GM12892 (cell line): ENCODE data around the gene MYO7B.

Experiments
- DNase-seq: peaks from one replicate; pipeline ENCODE4 v3.0.0; 2011; ENCODE audit not compliant: insufficient read length
- FAIRE-seq: peaks from 2 replicates; lab custom pipeline; 2011; peaks lifted over from hg19 to GRCh38; lab: Jason Lieb, UNC
- POLR2A ChIP-seq: IDR thresholded peaks from 2 replicates; pipeline ENCODE4 v1.6.1; 2011; ENCODE audit warnings: low read depth, low read length, control low read depth
- POLR2AphosphoS5 ChIP-seq: IDR thresholded peaks from 2 replicates; pipeline ENCODE4 v1.6.1; 2011; ENCODE audit warnings: low read depth, low read length, control low read depth
- TAF1 ChIP-seq: IDR thresholded peaks from 2 replicates; pipeline ENCODE4 v1.6.1; 2011; ENCODE audit warnings: low read depth, mild to moderate bottlenecking, control low read depth, low read length, borderline replicate concordance

The MYO7B gene

DNA sequence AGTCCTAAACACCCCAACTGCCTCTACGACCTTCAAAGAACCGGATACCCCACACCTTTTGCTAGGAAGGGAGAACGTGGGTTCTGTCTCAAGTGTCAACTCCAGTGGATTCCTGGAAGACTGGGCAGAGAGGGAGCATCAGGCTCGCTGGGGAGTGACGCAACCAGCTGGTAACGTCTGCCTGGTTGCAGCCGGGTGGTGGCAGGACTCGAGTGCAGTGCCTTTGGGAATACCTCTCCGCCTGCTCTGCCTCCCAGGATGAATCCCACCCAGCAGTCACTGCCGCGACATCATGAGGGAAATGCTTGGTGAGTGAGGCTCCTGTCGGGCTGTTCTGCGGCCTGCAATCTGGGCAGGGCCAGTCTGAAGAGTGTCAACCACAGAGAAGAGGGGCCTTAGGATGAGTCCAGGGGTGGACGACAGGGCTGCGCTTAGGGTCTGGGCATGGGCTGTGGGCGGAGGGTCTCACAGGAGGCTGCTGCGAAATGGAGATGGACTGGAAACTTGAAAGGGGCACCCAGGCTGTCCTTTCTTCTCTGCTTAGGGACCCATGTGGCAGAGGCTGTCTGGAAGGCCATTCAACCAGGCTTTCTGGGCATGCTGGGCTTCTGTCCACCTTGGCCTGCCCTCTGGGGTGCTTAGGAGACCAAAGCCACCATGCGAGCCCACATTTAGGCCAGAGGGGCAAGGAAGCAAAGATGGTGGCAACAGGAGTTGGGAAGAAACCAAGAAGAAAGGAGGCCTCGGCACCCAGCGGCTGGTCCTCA is 123.3 kb downstream of the MYO7B start:
- TF ChIP-seq POLR2AphosphoS5: no peak
- no peak for TF ChIP-seq TAF1
- no peak for TF ChIP-seq POLR2A
- DNase-seq: no peak
- no peak for FAIRE-seq

DNA sequence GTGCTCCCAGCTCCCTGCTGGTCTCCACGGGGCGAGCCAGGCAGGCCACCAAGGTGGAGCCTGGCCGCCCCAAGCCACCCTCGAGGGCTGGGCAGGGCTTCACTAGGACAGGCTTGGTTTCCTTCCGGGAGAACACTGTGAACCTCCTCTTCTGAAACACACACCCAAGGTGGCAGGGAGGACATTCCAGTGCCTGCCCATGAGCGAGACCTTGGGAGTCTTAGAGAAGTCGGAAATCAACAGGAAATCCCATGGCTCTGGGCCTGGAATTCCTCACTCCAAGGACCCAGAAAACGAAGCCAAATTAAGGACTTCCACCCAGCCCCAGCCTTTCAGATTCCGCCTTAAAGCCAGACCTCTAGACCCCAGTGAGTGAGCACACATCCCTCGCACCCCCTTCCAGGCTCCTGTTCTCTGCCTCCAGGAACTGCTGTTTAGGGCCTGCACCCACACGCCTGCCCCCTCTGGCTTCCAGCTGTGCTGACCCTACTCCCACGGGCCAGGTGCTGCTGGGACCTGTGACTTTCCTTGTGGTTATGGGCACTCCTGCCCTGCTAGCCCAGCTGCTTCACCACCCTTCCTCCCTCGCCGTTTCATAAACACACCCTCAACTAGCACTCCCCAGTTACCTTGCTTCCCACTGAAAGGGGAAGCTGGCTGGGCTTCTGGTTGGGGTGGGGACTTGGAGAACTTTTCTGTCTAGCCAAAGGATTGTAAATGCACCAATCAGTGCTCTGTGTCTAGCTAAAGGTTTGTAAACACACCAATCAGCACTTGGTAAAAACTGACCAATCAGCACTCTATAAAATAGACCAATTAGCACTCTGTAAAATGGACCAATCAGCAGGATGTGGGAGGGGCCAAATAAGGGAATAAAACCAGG is 124.2 kb downstream of the MYO7B start:
- no peak for TF ChIP-seq POLR2AphosphoS5
- no peak for TF ChIP-seq TAF1
- no peak for TF ChIP-seq POLR2A
- DNase-seq (no peak), FAIRE-seq (no peak)

DNA sequence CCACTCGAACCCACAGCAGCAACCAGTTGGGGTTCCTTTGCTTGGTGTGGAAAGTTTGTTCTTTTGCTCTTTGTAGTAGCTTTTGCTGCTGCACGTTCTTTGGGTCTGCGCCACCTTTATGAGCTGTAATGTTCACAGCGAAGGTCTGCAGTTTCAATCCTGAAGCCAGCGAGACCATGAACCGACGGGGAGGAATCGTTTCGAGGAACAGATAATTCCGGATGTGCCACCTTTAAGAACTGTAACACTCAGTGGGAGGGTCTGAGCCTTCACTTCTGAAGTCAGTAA is 124.8 kb downstream of the MYO7B start:
- TF ChIP-seq TAF1 (no peak), POLR2A (no peak), POLR2AphosphoS5 (no peak)
- FAIRE-seq (no peak), DNase-seq (no peak)

DNA sequence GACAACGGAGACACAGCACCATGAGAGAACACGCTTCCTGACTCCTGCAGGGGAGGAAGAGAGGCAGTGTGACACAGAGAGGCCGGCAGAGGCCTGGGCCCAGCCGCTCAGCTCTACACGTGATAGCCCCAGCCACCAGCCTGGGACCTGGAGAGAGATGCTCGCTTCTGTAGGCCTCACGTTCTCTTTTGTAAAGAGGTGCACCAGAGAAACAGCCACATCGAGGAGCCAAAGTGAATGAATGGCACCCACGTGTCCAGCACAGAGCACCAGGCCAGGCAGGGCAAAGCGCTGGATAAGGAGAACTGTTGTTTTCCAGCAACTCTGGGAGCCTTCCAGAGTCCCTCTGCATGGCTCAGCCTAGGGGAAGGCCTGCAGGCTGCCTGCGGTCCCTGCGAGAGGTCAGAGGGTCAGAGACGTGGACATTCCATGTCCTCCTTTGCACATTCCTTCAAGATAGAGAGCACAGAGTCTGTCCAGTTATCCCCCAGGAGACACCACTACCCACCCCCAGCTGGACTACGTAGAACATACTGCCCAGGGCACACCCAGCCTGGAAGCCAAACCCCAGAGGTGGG is 125.7 kb downstream of the MYO7B start:
- TF ChIP-seq TAF1: no peak
- no peak for TF ChIP-seq POLR2A
- TF ChIP-seq POLR2AphosphoS5: no peak
- FAIRE-seq: no peak
- DNase-seq: no peak

DNA sequence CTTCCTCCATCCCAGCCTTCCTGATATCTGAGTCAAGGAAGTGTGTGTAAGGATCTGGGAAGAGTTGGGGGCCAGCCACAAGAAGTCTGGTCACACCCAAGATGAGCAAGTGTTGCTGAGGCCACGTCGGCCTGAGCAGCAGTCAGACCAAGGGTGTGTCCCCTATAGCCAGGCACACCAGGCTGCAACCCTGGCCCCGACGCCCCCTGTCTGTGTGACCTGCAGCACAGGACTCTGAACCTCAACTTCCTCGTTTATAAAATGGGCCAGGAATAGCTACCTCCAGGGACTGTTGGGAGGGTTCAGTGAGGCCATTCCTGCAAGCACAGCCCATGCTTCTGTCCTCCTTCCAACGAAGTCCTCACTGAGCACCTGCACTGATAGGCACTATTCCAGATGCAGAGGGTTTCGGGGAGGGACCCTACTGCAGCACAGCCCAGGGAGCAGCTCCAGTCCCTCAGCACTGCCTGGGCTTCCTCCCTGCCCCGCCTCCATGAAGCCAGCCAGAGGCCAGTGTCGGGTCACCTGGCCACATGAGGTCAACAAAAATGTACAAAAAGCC is 126.5 kb downstream of the MYO7B start:
- TF ChIP-seq POLR2A (no peak), POLR2AphosphoS5 (no peak), TAF1 (no peak)
- no peak for FAIRE-seq

DNA sequence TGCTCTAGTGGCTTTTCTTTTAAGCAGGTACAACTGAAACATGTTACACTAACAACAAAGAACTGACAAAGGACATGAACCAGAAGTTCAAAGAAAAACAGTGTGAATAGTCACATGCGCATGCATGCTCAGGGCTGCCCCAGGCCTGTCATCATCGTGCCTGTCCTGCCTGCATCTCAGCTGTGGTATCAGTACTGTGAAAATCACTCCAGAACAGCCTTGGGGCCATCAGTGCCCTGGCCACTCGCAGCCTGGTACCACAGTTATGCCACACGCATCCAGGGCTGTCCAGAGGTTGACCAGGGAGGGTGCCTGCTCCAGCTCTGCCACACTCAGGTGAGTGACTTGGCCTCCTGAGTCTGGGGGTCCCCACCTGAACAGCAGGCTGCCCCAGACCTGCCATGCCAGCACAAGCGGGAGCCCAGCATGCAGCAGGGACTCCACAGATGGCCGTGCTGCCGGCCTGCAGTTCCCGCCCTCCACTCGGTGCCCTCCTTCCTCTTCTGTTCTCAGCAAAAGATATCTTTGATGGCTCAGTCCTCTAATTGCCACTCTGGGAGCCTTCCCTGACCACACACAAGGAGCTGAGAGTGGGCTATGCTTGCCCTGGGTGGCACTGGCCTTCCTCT is 127.6 kb downstream of the MYO7B start:
- DNase-seq: no peak
- FAIRE-seq: no peak
- TF ChIP-seq POLR2AphosphoS5: no peak
- TF ChIP-seq TAF1: no peak
- no peak for TF ChIP-seq POLR2A

More for the DNA sequence above, 126.5 kb downstream of the MYO7B start:
- no peak for DNase-seq

DNA sequence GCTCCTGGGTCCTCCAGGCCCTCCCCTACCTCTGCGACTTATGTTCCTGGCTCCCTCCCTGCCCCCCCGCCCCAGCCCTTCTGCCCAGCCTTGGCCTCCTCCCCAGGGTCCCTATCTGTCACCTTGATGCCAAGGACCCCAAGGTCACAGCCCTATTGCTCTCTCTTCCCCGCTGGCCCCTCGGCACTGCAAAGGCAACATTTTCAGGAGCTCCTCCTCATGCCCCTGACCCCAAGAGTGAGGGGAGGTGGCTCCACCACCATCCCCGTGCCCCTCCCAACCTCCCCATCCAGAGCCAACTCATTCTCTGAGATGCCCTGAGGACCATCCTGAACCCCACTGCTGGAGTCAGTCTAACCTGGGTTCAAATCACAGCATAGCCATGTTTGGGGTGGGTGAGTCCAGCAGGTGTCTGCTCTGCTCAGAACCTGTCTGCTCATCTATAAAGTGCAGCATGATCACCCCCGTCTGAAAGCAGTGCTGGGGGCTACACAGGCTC is 128.1 kb downstream of the MYO7B start:
- no peak for TF ChIP-seq POLR2A
- no peak for TF ChIP-seq POLR2AphosphoS5
- TF ChIP-seq TAF1: no peak
- no peak for DNase-seq
- no peak for FAIRE-seq

DNA sequence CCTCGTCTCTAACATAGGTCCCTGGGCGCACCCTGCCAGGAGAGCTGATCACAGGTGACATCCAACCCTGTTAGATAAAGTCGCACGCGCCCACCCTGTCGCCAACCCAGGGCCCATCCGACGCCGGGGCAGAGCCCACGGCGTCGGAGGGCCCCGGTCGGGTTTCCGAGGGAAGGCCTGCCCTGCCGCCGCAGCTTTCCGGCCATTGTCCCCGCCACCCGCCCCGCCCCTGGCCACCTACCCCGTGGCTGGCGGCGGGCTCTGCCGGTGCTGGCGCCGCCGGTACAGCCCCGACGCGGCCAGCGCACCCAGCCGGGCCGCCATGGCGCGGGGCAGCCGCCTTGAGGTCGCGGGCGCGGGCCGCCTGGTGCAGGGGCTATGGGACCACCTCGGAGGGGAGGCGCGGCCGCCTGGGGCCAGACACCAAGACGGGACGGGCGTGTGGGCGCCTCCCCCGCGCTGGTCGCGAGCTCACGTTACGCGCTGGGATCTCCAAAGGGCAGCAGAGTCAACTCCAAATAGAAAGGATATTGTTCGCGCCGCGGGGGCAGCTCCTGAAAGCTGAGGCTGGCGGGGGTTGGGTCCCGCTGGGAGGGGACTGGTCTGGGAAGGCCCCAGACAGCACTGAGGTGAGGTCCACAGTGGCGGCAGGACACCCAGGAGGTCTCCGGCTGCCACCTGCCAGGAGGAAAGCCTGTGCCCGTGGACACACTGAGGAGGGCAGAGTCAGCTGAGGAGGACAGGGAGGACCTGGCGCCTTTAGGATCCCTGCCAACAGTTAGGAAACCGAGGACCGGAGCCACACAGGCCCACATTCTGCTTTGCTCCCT is 128.8 kb downstream of the MYO7B start:
- TF ChIP-seq TAF1 (no peak), POLR2A (no peak), POLR2AphosphoS5 (no peak)
- FAIRE-seq (no peak), DNase-seq (no peak)

DNA sequence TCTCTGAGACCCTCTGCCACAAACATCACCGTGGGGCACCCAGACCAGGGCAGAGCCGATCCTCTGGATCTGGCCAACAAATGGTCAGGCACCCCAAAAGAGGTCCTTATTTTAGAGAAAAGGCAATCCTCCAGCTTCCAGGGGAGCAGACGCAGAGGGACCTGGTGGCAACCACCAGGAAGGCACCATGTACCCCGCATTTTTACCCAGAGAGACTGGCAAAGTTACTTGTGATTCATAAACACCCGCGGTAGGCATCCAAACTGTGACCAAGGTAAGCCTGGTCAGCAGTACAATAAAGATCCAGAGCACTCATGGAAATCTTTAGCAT is 129.4 kb downstream of the MYO7B start:
- DNase-seq (no peak), FAIRE-seq (no peak)
- TF ChIP-seq POLR2AphosphoS5 (no peak), TAF1 (no peak), POLR2A (no peak)

DNA sequence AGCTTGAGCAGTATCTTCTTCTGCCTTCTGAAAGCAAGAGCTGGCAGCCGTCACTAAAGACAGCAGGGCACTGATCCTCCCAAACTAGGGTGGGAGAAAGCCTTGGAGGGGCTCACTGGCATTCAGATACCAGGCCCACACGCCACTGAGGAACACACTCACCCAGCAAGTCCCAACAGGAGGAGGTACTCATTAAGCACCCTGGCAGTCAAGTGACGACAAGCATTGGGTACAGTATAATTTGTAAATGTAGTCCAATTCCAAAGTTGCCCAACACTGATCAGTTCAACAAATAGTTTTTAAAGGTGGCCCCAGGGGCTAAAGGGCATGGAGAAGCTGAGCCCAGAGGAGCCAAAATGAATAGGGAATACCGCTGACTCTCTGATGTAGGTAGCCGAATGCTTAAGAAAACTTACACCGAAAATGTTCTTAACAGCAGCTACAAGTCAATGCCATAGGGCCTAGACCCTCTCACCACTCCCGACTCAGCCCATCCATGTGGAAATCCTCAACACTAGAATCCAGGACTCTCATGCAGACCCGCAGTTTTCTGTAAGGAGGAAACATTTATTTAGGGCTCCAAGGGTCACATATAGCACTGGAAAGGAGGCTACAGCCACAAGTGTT is 129.9 kb downstream of the MYO7B start:
- DNase-seq: no peak
- TF ChIP-seq POLR2A (no peak), TAF1 (no peak), POLR2AphosphoS5 (no peak)
- no peak for FAIRE-seq
